Stromal cell of bone marrow (primary cell): Measurements from ENCODE around the gene RFX2.
"Not testable (repeated sequence)": the region's sequence is repeated elsewhere in the genome, so short reads cannot be mapped to it uniquely, and the experiment has no call there.

ENCODE experiments used
- DNase-seq: peaks from one replicate; pipeline ENCODE4 v3.0.0-alpha.2; 2012; ENCODE audit warnings: low read depth

The RFX2 gene

DNA sequence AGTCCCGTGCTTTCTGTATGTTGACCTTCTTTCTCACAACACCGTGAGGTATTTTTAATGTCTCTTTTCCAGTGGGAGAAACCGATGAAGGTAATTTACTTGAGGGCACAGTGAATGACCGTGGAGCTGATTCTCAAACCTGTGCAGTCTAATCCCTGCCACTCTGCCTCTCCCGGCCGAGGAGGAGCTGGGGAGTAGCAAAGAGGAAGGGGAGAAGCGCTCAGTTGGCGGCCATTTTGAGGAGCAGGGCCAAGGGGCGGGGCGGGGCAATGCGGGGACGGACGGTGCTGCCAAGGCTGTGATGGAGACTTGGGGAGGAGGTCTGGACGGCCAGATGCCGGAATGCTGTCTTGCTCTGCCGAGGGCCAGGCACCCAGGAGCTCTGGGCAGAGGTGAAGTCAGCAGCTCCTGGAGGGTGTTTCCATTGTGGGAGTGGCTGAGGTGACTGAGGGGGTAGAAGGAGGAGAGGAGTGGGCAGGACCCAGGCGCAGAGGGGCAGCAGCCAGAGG lies 120.0 kb downstream of the RFX2 start:
- no peak for DNase-seq

DNA sequence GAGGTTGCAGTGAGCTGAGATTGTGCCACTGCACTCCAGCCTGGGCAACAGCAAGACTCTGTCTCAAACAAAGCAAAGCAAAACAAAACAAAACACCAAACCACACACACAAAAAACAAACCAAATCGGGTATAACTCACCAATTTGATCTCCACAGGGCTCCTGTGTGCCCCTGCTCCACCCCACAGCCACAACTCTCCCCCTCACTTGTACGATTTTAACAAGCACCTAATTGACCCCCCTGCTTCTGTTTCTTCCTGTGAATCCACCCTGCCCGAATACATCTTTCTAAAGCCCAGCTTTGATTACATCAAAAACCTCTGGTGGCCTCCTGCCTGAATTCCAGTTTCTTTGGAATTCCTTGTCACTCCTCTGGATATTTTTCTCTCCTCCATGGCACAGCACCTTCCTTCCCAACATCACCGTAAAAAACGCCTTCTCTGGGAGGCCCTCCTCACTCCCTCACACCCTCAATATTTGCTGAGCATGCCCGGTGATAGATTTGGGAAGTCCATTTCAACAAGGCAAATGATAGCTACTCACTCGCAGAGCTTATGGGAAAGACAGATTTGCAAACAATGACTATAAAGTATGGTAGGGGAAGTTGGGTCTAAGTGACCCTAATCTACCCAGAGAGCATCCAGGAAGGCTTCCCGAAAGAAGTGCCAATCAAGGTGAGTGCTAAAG lies 120.8 kb downstream of the RFX2 start:
- DNase-seq = no peak

DNA sequence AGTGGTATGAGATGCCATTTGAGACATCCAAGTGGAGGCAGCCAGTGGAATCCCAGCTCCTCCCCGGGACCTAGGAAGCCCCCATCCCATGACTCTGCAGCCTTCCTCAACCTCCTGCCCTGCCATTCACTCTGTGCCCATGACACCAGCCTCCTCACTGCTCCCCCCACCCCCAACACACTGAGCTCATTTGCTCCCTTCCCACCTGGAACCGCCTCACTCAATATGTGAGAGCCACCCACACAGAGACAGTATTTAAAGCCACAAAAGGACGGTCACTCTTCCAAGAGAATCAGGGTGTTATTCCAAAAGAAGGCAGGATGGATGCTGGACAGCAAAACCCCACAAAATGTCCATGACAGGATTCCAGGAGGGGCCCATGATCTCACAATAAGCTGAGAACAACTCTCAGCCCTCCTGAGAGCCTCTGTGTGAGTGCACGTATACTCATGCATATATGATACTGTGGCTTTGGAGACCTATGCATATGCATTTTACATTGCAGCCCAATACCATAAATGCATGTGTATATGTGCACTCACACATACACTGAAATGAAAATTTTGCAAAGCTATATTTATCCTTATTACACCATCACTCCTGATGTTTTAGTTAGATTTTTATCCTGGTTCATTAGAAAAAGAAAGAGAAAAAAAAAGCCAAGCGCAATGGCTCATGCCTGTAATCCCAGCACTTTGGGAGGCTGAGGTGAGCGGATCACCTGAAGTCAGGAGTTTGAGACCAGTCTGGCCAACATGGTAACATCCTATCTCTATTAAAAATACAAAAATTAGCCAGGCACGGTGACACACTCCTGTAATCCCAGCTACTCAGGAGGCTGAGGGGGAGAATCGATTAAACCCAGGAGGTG lies 121.5 kb downstream of the RFX2 start:
- DNase-seq = no peak

DNA sequence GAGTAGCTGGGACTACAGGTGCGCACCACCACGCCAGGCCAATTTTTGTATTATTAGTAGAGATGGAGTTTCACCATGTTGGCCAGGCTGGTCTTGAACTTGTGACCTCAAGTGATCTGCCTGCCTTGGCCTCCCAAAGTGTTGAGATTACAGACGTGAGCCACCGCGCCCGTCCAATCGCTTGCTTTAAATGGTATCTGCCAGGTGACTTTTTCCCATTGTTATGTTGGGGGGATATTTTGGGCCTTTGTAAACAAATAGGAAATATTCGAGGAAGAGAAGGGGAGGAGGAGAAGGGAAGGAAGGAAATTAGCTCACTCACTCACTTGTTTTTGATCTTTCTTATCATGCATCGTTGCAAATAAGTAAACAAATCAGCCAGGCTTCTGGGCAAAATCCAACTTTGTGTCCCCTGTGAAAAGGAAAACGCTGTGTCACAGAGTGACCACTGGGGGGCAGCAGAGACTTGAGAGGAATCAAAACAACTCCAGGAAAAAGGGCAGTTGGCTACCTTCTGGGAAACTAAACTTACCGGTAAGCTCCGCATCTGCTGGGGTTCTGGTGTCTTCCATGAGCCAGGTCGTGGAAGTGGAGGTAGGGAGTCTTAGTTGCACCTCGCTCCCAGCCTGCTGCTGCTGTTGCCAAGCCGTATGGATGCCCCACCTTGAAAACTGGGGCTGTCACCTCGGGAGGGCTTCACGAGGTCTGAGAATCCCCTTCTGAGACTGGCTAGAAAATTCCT lies 123.1 kb downstream of the RFX2 start:
- peak; percentile 55 for DNase-seq

DNA sequence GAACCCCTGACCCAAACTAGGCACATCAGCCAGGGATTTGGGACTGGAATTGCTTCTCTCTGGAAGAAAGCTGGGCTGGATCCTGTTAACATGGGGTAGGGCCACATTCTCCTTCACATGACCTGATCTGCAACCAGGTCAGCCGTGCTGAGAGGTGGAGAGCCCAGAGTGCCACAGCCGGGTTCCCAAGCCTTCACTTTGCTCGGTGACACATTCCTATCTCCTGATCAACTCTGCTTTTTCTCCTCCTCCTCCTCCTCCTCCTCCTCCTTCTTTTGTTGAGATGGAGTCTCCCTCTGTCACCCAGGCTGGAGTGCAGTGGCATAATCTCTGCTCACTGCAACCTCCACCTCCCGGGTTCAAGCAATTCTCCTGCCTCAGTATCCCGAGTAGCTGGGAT lies 124.5 kb downstream of the RFX2 start:
- not testable (repeated sequence) for DNase-seq

DNA sequence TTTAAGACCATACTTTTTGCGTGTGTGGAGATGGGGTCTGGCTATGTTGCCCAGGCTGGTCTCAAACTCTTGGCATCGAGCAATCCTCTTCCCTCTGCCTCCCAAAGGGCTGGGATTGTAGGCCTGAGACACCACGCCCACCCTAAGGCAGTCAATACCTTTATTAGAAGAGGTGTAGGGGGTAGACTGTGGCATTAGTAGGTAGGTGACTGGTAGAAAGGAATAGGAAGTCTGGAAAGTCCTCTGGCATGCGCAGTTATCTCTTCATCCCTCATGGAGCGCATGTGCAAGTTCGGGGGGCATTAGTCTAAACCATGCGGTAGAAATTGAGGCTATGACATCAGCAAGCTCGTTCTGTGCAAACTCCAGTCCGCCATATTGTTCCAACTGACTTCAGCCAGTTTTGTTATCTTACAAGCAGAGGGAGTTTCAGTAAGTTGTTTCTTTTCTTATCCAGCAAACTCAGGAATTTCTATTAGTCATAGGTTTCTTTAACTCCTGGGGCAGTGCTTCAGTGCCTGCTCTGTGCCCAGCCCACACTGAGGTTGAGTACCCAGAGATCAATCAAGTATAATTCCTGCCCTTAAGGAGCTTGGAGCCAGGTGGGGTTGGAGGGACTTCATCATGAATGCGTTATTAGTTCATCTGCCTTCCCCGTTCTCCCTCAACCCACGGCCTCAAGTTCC lies 125.1 kb downstream of the RFX2 start:
- DNase-seq = no peak

DNA sequence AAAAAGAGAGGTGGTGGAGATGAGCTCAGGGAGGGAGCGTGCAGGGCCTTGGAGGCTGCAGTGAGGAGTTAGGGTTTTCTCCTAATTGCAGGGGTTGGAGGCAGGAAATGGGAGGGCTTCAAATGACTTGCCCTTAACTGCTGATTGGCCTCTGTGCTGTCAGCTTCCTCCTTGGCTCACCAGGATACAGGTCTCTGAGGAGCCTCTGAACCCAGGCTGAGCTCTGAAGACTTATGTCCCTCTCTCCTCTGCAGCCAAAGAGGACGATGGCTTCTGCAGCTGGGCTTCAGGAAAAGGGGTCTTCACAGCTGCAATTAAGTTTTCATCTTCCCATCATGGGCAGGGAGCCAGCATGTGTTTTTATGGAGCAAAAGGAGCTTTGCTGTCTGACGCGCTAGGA lies 125.7 kb downstream of the RFX2 start:
- no peak for DNase-seq

DNA sequence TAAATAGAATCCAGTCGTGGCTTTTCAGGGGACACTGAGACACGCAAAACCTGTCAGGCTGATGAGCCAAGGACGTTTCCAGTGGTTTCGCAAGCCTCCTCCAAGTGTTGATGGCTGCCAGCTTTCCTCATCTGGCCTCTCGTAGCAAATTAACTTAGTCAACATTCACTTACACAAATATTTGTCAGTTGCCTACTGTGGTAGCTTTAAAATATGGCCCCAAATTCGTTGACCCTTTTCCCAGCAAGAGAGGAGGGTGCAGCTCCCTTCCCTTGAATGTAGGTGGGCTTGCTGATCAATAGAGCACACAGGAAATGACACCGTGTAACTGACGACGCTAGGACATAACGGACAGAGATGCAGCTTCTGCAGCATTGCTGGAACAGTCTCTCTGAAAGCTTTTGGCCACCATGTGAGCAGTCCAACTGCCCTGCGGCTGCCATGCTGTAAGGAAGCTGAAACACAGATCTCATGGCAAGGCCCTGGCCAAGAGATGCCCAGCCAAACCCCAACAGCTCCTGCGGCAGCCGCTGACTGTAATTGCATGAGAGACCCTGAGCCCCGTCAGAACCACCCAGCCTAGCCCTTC lies 126.8 kb downstream of the RFX2 start:
- no peak for DNase-seq

DNA sequence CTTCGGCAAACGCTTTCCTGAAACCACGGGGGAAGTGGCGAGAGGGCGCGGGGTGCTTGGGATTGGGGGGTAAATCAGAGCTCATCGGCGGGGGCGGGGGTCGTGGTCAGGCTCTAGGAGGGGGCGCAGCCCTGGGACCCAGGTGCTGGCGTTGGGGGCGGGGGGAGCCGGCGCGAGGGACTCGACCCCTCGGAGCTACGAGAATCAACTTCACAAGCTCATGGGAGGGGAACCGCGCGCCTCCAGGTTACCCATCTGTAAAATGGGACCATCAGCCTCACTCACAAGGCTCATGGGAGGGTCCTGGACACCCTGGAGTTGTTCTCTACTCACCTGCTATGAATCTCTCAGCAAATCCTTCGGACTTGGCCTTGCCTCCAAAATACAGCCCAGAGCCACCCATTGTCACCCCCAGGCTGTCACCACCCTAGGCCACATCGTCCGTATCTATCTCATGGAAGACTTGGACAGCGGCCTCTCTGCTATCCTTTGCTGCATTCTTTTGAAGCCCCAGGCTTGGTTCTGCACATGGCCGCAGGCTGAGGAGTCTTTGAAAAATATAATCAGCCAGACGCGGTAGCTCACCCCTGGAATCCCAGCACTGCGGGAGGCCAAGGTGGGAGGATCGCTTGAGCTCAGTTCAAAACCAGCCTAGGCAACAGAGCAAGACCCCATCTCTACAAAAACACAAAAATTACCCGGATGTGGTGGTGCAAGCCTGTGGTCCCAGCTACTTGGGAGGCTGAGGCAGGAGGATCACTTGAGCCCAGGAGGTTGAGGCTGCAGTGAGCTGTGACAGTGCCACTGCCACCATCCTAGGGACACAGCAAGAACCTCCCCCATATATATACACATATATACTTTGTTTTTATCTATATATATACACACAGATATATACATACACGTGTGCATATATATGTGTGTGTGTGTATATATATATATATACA lies 131.4 kb downstream of the RFX2 start:
- no peak for DNase-seq

DNA sequence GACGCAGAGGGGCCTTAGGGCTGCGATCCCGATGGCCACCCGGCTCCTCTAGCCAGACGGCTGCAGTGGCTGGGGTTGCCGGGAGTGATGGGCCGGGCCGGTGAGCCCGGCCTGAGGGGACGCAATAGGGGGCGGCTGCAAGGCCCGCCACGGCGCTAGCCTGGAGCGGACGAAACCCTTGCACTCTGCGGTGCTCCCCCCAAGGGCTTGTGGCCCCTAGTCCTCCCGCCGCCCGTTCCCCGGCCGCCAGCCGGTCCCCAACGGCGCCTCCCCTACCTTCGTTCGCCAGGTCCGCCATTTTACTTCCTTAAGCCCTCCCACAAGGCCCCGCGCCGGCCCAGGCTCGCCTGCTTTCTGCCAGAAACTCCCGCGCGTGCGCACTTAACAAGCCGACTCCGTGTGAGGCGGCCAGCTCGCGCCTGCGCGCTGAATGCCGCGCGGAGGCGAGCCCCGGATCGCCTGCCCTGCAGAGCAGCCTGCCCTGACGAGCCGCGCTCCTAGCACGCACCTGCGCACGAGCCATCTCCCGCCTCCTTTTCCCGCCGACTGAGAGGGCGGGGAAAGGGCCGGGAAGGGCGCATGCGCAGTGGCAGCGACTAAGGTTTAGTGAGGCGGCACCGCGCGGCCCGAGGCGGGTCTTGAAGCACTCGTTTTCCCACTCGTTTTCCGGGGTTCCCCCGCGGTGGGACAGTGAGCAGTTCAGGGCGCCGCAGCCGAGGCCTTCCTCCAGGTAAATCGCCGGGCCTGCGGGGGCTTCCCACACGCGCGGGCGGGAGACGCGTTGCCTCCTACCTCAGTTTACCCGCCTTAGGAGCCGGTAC lies 132.3 kb downstream of the RFX2 start, which contains the start of gene RANBP3:
Gene RANBP3, minus strand, starts transcription at position 356 of the 821 bp plus-strand sequence. Its CDS starts 58 bp downstream, at position 298.
- peak; percentile 97 for DNase-seq

DNA sequence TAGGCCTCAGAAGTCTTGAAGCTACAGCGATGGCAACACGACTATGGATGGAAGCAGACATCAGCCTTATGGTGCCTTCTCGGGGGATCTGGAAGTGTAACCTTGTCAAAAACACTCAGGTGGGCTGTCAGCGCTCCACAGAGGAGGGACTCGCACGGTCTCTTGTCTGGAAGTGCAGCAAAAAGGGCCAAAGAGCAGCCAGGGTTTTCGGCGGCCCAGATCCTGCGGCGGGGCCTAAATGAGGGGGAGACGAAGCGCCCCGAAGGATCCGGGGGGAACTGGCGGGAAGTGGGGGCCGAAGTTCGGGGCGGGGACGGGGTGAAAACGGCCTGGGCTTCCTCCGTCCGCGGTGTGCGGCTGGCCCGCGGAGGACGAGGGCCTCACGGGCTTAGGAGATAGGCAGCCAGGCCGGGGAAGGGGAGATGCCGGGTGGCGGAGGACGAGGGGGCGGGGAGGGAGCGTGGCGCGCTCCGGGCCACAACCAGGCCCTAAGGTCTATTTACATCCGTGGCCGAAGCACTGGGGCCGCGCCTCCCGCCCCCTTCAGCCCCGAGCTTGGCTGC lies 133.0 kb downstream of the RFX2 start:
- no peak for DNase-seq

DNA sequence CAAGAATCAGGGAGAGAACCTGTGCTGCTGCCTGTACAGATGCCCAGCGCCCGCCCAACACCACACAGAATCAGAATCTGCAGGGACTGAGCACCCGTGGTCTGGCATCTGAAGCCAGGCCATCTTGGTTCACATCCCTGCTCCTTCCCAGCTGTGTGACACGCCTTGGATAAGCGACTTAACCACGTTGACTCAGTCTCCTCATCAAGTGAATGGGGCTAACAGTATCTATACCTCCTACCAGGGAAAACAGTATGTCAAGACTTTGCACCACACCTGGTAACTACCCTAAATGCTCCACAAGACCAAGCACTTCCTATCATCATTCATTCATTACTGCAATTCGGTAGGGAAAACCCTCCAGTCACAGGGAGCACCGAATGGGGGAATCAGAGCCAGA lies 133.5 kb downstream of the RFX2 start:
- DNase-seq = no peak

DNA sequence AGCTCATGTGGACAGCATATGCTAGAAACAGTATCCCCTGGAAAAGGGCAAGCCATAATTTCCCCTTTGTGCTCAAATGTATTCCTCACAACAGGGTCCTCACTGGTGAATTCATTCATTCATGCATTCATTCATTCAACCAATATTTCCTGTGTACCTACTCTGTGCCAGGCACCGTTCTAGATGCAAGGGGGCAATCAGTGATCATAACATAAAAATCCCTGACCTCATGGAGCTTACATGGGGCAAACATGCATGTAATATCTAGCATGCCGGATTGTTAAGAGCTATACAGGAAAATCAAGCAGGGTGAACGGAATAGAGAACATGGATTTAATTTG lies 134.9 kb downstream of the RFX2 start:
- DNase-seq = no peak

DNA sequence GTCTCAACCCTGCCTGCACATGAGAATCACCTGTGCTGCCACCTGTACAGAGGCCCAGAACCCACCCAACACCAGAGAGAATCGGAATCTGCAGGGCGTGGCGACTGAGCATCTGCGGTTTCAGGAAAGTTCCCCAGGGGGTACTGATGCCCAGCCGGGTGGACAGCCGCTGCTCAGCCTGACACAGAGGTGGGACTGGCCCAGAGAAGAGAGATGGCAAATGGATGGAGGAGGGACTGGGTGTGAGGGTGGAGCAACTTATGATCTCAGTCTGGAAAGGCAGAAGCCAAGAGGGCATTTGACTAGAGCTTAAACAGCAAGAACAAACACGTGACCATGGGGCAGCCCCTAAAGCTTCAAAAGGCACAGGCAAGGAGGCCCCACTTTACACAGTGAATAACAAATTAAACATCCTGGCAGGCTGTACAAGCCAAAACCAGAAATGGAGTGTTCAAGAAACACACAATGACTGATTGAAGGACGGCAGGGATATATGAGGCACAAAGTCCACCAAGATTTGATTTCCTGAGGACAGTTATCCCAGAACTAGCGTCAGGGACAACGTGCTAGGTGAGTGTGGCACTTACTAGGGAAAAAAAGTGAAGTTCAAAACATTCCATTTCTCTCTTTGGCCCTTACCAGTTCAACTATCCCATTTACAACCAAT lies 135.4 kb downstream of the RFX2 start:
- DNase-seq = no peak

DNA sequence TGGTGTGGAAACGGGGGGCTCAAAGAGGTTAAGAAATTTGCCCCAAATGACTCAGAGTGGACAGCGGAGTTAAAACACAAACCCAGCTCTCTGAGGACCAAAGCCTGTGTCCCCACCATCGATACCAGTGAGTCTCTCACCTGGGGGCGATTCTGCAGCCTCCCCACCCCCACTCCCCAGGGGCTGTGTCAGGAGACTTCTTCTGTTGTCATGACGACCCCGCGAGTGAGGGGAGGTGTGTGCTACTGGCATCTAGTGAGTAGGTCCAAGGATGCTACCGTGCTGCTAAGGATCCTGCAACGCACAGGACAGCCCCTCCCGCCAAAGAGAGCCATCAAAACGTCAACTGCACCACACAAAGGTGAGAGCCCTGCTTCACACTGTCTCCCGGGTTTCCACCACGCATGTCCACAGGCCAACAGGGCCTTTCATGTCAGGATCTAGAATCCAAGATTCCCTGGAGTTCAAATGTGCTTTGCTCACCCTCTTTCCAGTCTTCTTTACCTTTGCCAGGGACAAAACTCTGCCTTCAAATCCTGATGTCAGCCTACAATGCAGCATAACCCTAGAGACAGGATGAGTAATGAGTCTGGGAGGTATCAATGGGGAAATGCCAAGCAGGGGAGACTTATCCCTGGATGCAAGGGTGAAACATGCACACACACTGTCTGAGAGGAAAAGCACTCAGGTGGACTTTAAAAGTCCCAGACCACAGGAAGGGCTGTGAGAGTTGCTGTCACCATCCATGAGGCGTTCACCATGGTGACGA lies 136.2 kb downstream of the RFX2 start:
- no peak for DNase-seq

DNA sequence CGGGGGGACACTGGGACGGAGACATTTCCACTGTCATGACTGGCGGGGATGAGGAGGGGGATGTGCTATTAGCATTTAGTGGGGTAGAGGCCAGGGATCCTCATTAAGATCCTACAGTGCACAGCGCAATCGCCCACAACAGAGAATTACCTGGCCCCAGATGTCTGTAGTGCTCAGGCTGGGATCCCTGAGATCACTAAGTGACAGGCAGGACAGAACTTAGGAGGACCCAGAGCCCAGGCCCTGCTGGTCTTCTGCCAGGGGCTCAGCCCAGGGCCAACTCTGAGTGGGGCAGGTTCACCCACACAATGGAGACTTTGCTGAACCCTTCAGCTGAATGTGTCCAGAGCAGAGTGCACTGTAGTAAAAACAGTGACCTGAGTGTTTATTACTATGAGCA lies 136.9 kb downstream of the RFX2 start:
- no peak for DNase-seq

DNA sequence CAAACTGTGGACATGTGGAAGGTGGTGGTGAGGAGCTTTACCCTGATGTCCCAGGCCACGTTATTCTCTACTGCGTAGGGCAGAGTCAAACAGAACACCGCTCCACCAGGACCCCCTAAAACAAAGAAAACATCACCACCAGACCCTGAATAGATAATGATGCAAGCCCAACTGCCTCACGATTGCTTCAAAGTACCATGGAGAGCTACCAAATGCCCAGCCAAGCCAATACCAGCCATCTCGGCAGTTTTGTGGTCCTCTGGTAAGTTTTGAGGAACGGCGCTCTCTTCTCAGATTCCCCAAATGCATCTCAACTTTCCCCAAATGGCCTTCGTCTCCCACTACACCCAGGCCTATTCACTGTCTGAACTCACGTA lies 138.0 kb downstream of the RFX2 start:
- no peak for DNase-seq
